GM23338 (cell line): ENCODE data around the gene ENTPD8. TPM values are rescaled to one million over a fixed set of nuclear protein-coding genes. Genes with fewer than 3 reads are reported as not detected.

Experiments used
- ATAC-seq: fragments of 200-7000 bp; cut with Tn5 transposase; 3 replicates; pipeline ENCODE4 v1.9.1; 2020
- DNase-seq: peaks from one replicate; pipeline ENCODE4 v3.0.0-alpha.2; 2015; ENCODE audit warnings: low spot score
- H2AFZ ChIP-seq: fragments of 200-600 bp; sonication (generic); 2 replicates; pipeline ENCODE4 v1.8.0; 2016; ENCODE audit warnings: antibody characterized with exemption, mild to moderate bottlenecking, moderate library complexity
- H3F3A ChIP-seq: fragments of 200-600 bp; sonication (generic); replicated peaks from 2 replicates; pipeline ENCODE4 v1.8.0; 2017; ENCODE audit warnings: antibody characterized with exemption, mixed run types, low read depth
- H3K27ac ChIP-seq: fragments of 200-600 bp; sonication (generic); 2 replicates; pipeline ENCODE4 v1.6.1; 2016; ENCODE audit warnings: low read depth
- H3K27me3 ChIP-seq: fragments of 200-600 bp; sonication (generic); 2 replicates; pipeline ENCODE4 v1.8.0; 2016; ENCODE audit warnings: mild to moderate bottlenecking, mixed run types, moderate library complexity; ENCODE audit not compliant: insufficient read depth
- H3K36me3 ChIP-seq: fragments of 200-600 bp; sonication (generic); 2 replicates; pipeline ENCODE4 v1.8.0; 2016; ENCODE audit warnings: mild to moderate bottlenecking; ENCODE audit not compliant: insufficient read depth
- H3K4me1 ChIP-seq: fragments of 200-600 bp; sonication (generic); 2 replicates; pipeline ENCODE4 v1.8.0; 2016; ENCODE audit warnings: mild to moderate bottlenecking, moderate library complexity; ENCODE audit not compliant: insufficient read depth
- H3K4me2 ChIP-seq: fragments of 200-600 bp; sonication (generic); 2 replicates; pipeline ENCODE4 v1.7.1; 2017; ENCODE audit warnings: mixed run types
- H3K4me3 ChIP-seq: fragments of 200-600 bp; sonication (generic); 2 replicates; pipeline ENCODE4 v1.6.1; 2016; ENCODE audit warnings: mixed run types
- H3K79me2 ChIP-seq: fragments of 200-600 bp; sonication (generic); replicated peaks from 2 replicates; pipeline ENCODE4 v1.8.0; 2017; ENCODE audit warnings: mild to moderate bottlenecking; ENCODE audit not compliant: insufficient read depth
- H3K9me2 ChIP-seq: fragments of 200-600 bp; sonication (generic); 2 replicates; pipeline ENCODE4 v1.8.0; 2017; ENCODE audit not compliant: insufficient read depth
- H4K20me1 ChIP-seq: fragments of 200-600 bp; sonication (generic); replicated peaks from 2 replicates; pipeline ENCODE4 v1.8.0; 2017; ENCODE audit warnings: mild to moderate bottlenecking; ENCODE audit not compliant: insufficient read depth
- H3K27ac Mint-ChIP-seq: 2 replicates; pipeline ENCODE4 v1.8.0; 2020; ENCODE audit warnings: inconsistent platforms, mild to moderate bottlenecking, moderate library complexity, mixed read lengths
- H3K27me3 Mint-ChIP-seq: 3 replicates; pipeline ENCODE4 v1.8.0; 2022; ENCODE audit warnings: low read depth, mild to moderate bottlenecking, moderate library complexity, mixed read lengths, inconsistent platforms; ENCODE audit not compliant: insufficient read depth, poor library complexity
- H3K36me3 Mint-ChIP-seq: 3 replicates; pipeline ENCODE4 v1.8.0; 2021; ENCODE audit warnings: low read depth, mild to moderate bottlenecking, inconsistent platforms, moderate library complexity, mixed read lengths
- H3K4me1 Mint-ChIP-seq: 3 replicates; pipeline ENCODE4 v1.8.0; 2020; ENCODE audit warnings: mild to moderate bottlenecking, inconsistent platforms, mixed read lengths
- H3K4me3 Mint-ChIP-seq: 3 replicates; pipeline ENCODE4 v1.8.0; 2021; ENCODE audit warnings: moderate library complexity, mild to moderate bottlenecking, inconsistent platforms, mixed read lengths
- H3K9me3 Mint-ChIP-seq: 3 replicates; pipeline ENCODE4 v1.8.0; 2020; ENCODE audit warnings: moderate library complexity, mild to moderate bottlenecking, inconsistent platforms, mixed read lengths
- EZH2phosphoT487 ChIP-seq: fragments of 200-600 bp; sonication (generic); IDR thresholded peaks from one replicate; pipeline ENCODE4 v1.8.1; 2018; ENCODE audit warnings: antibody characterized with exemption; ENCODE audit not compliant: unreplicated experiment
- JUNB ChIP-seq: IDR thresholded peaks from one replicate; pipeline ENCODE4 v1.6.1; 2016; ENCODE audit warnings: antibody characterized with exemption; ENCODE audit not compliant: unreplicated experiment
- NANOG ChIP-seq: IDR thresholded peaks from 2 replicates; pipeline ENCODE4 v1.6.1; 2016; ENCODE audit warnings: antibody characterized with exemption, borderline replicate concordance
- POLR2AphosphoS5 ChIP-seq: IDR thresholded peaks from 2 replicates; pipeline ENCODE4 v1.6.1; 2016; ENCODE audit warnings: antibody characterized with exemption, low read depth
- STAT1 ChIP-seq: IDR thresholded peaks from one replicate; pipeline ENCODE4 v1.6.1; 2016; ENCODE audit warnings: antibody characterized with exemption; ENCODE audit not compliant: unreplicated experiment
- ZNF114 ChIP-seq: fragments of 250-450 bp; sonication (Bioruptor Pico); IDR thresholded peaks from 2 replicates; pipeline ENCODE4 v1.5.0; 2020; ENCODE audit warnings: mild to moderate bottlenecking, moderate library complexity
- ZNF331 ChIP-seq: fragments of 250-450 bp; sonication (Bioruptor Pico); IDR thresholded peaks from 2 replicates; pipeline ENCODE4 v1.5.0; 2020; ENCODE audit warnings: low read depth, mild to moderate bottlenecking, moderate library complexity
- polyA plus RNA-seq: library from polyadenylated mRNA; unstranded; fragments of >200 nt; fragmentation: Nextera tagmentation; extraction: Ambion mirVana; gene quantifications from 2 replicates; pipeline ENCODE4 v1.2.1, GENCODE V29; 2016
- total RNA-seq: library from RNA; depleted of rRNA; stranded (reverse); fragments of >200 nt; shearing (Covaris generic); gene quantifications from 2 replicates; pipeline ENCODE4 v1.2.3, GENCODE V29; 2014
- TF ChIP-seq, protein P1 (sequence below): IDR thresholded peaks from 2 replicates; pipeline ENCODE4 v1.6.1; 2016; ENCODE audit warnings: antibody characterized with exemption
- TF ChIP-seq, protein P2 (sequence below): IDR thresholded peaks from one replicate; pipeline ENCODE4 v1.6.1; 2018; ENCODE audit warnings: antibody characterized with exemption; ENCODE audit not compliant: unreplicated experiment
- TF ChIP-seq, protein P3 (sequence below): fragments of 250-450 bp; sonication (Bioruptor Pico); IDR thresholded peaks from 2 replicates; pipeline ENCODE4 v1.5.0; 2020; ENCODE audit warnings: mild to moderate bottlenecking, moderate library complexity

ENTPD8 gene
- total and polyA plus RNA-seq, 2 experiments from 2014 or later = 0.42 to 0.89 TPM

DNA sequence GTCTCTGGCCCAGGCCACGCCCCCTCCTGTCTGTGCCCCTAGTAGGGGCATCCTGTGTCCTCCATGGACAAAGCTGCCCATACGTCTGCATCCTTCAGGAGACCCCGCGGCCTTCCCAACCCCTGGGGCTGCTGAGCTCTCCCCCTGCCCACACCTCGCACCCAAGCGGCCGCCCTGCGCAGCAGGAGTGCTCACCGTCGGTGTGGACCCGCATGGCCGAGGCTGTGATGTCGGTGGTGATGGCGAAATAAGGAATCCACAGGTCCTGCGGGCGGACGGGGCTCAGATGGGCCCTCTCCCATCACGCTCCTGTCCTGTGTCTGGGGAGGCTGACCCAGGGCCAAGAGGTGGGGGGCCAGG, 22.8 kb upstream of the ENTPD8 start:
- Mint-ChIP-seq H3K9me3 (no peaks in the 10 kb centered on the region; the same call in 2 of the 3 replicates), H3K27me3 (peaks cover 11% of the 10 kb centered on the region), H3K4me3 (no peak overlapping the region), H3K4me1 (peaks cover 2% of the 10 kb centered on the region; the same call in 2 of the 3 replicates), H3K36me3 (no peaks in the 10 kb centered on the region; the same call in 2 of the 3 replicates), H3K27ac (no peak overlapping the region)
- Histone ChIP-seq H3K79me2 (no peaks in the 10 kb centered on the region), H3K36me3 (no peaks in the 10 kb centered on the region), H3F3A (no peaks in the 10 kb centered on the region), H2AFZ (no peak overlapping the region), H4K20me1 (no peaks in the 10 kb centered on the region), H3K27me3 (no peaks in the 10 kb centered on the region), H3K27ac (no peak overlapping the region), H3K4me1 (no peaks in the 10 kb centered on the region), H3K9me2 (no peaks in the 10 kb centered on the region), H3K4me2 (no peak overlapping the region), H3K4me3 (no peak overlapping the region)
- TF ChIP-seq NANOG (no peak), ZNF114 (CRISPR knock-in tag) (no peak)
- ATAC-seq = no peak
- DNase-seq = no peak

DNA sequence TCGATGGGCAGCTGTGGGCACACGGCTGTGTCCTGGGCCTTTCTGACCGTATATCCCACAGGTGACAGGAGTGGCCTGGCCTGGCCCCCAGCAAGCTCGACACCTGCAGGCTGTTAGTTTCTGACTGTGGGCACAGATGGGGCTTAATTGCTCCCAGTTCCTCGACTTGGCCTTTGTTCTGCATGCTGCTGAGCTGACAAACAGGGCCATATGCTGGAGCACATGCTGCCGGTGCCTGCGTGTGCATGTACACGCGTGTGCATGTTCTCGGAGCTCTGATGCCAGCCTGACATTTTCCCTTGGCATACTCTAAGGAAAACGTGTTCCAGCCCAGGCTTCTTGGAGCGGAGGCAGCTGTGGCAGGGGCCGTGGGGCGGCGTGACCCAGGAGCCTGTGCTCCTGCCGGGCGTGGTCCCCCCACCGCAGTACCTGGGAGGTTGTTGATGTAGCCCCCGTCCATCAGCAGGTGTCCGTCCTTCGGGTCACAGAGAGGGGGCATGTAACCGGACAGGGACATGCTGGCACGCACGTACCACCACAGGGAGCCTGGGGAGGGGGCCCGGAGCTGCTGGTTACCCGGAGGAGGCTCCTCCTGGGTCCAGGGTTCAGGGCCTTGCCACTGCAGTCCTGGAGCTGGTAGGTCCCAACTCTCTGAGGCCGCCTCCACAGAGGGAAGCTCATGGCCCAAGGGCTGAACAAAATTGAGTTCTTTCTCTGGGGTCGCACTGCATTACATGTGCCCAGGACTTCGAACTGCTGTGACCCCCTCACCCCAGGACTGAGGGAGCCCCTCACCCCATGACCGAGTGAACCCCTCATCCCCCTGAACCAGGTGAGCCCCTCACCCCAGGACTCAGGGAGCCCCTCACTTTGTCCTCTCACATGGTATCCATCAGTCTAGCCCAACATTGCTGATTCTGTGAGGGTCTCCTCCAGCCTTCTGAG, 22.1 kb upstream of the ENTPD8 start:
- DNase-seq = no peak
- Mint-ChIP-seq H3K27me3 (peaks cover 10% of the 10 kb centered on the region), H3K4me3 (no peak overlapping the region), H3K36me3 (no peaks in the 10 kb centered on the region; the same call in 2 of the 3 replicates), H3K4me1 (peaks cover 2% of the 10 kb centered on the region; the same call in 2 of the 3 replicates), H3K27ac (no peak overlapping the region), H3K9me3 (no peaks in the 10 kb centered on the region; the same call in 2 of the 3 replicates)
- Histone ChIP-seq H3K27me3 (no peaks in the 10 kb centered on the region), H3K36me3 (no peaks in the 10 kb centered on the region), H3K27ac (no peak overlapping the region), H3K4me3 (no peak overlapping the region), H3K4me2 (no peak overlapping the region), H3F3A (no peaks in the 10 kb centered on the region), H2AFZ (no peak overlapping the region), H4K20me1 (no peaks in the 10 kb centered on the region), H3K9me2 (no peaks in the 10 kb centered on the region), H3K79me2 (no peaks in the 10 kb centered on the region), H3K4me1 (no peaks in the 10 kb centered on the region)
- ATAC-seq = no peak
- TF ChIP-seq NANOG (no peak), JUNB (no peak), ZNF331 (CRISPR knock-in tag) (no peak), STAT1 (no peak), POLR2AphosphoS5 (no peak), EZH2phosphoT487 (no peak)
- TF ChIP-seq, protein P1, sequence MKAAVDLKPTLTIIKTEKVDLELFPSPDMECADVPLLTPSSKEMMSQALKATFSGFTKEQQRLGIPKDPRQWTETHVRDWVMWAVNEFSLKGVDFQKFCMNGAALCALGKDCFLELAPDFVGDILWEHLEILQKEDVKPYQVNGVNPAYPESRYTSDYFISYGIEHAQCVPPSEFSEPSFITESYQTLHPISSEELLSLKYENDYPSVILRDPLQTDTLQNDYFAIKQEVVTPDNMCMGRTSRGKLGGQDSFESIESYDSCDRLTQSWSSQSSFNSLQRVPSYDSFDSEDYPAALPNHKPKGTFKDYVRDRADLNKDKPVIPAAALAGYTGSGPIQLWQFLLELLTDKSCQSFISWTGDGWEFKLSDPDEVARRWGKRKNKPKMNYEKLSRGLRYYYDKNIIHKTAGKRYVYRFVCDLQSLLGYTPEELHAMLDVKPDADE = no peak
- TF ChIP-seq, protein P2, sequence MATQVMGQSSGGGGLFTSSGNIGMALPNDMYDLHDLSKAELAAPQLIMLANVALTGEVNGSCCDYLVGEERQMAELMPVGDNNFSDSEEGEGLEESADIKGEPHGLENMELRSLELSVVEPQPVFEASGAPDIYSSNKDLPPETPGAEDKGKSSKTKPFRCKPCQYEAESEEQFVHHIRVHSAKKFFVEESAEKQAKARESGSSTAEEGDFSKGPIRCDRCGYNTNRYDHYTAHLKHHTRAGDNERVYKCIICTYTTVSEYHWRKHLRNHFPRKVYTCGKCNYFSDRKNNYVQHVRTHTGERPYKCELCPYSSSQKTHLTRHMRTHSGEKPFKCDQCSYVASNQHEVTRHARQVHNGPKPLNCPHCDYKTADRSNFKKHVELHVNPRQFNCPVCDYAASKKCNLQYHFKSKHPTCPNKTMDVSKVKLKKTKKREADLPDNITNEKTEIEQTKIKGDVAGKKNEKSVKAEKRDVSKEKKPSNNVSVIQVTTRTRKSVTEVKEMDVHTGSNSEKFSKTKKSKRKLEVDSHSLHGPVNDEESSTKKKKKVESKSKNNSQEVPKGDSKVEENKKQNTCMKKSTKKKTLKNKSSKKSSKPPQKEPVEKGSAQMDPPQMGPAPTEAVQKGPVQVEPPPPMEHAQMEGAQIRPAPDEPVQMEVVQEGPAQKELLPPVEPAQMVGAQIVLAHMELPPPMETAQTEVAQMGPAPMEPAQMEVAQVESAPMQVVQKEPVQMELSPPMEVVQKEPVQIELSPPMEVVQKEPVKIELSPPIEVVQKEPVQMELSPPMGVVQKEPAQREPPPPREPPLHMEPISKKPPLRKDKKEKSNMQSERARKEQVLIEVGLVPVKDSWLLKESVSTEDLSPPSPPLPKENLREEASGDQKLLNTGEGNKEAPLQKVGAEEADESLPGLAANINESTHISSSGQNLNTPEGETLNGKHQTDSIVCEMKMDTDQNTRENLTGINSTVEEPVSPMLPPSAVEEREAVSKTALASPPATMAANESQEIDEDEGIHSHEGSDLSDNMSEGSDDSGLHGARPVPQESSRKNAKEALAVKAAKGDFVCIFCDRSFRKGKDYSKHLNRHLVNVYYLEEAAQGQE = no peak
- TF ChIP-seq, protein P3, sequence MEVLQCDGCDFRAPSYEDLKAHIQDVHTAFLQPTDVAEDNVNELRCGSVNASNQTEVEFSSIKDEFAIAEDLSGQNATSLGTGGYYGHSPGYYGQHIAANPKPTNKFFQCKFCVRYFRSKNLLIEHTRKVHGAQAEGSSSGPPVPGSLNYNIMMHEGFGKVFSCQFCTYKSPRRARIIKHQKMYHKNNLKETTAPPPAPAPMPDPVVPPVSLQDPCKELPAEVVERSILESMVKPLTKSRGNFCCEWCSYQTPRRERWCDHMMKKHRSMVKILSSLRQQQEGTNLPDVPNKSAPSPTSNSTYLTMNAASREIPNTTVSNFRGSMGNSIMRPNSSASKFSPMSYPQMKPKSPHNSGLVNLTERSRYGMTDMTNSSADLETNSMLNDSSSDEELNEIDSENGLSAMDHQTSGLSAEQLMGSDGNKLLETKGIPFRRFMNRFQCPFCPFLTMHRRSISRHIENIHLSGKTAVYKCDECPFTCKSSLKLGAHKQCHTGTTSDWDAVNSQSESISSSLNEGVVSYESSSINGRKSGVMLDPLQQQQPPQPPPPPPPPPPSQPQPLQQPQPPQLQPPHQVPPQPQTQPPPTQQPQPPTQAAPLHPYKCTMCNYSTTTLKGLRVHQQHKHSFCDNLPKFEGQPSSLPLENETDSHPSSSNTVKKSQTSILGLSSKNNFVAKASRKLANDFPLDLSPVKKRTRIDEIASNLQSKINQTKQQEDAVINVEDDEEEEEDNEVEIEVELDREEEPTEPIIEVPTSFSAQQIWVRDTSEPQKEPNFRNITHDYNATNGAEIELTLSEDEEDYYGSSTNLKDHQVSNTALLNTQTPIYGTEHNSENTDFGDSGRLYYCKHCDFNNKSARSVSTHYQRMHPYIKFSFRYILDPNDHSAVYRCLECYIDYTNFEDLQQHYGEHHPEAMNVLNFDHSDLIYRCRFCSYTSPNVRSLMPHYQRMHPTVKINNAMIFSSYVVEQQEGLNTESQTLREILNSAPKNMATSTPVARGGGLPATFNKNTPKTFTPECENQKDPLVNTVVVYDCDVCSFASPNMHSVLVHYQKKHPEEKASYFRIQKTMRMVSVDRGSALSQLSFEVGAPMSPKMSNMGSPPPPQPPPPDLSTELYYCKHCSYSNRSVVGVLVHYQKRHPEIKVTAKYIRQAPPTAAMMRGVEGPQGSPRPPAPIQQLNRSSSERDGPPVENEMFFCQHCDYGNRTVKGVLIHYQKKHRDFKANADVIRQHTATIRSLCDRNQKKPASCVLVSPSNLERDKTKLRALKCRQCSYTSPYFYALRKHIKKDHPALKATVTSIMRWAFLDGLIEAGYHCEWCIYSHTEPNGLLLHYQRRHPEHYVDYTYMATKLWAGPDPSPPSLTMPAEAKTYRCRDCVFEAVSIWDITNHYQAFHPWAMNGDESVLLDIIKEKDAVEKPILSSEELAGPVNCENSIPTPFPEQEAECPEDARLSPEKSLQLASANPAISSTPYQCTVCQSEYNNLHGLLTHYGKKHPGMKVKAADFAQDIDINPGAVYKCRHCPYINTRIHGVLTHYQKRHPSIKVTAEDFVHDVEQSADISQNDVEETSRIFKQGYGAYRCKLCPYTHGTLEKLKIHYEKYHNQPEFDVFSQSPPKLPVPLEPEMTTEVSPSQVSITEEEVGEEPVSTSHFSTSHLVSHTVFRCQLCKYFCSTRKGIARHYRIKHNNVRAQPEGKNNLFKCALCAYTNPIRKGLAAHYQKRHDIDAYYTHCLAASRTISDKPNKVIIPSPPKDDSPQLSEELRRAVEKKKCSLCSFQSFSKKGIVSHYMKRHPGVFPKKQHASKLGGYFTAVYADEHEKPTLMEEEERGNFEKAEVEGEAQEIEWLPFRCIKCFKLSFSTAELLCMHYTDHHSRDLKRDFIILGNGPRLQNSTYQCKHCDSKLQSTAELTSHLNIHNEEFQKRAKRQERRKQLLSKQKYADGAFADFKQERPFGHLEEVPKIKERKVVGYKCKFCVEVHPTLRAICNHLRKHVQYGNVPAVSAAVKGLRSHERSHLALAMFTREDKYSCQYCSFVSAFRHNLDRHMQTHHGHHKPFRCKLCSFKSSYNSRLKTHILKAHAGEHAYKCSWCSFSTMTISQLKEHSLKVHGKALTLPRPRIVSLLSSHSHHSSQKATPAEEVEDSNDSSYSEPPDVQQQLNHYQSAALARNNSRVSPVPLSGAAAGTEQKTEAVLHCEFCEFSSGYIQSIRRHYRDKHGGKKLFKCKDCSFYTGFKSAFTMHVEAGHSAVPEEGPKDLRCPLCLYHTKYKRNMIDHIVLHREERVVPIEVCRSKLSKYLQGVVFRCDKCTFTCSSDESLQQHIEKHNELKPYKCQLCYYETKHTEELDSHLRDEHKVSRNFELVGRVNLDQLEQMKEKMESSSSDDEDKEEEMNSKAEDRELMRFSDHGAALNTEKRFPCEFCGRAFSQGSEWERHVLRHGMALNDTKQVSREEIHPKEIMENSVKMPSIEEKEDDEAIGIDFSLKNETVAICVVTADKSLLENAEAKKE (CRISPR knock-in tag) = no peak
